ENCODE data around the gene PHF24. TPM values are rescaled to one million over a fixed set of nuclear protein-coding genes. Genes with fewer than 3 reads are reported as not detected.
A peak's percentile ranks its signal among the peaks of the same experiment; 100 is the strongest.

Gene PHF24
- total RNA-seq, 1 experiment from 2014 or later = not detected

DNA sequence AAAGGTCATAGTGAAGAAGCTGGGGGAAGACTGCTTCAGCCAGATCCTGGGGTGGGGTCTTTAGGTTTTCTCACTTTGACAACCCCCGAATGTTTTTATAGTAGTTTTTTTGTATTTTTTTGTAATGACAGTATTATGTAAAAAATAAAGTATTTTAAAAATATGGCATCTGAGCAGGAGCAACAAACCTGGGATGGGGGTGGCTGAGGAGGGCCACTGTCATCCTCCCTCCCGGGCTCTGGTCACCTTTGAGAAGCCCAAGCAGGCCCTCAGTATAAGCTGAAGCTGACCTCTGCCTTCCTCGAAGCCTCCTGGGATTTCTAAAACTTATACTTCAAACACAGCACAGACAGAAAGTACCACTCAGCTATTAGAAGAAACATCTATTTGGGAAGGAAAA lies 40.2 kb downstream of the PHF24 start:
- Mint-ChIP-seq H3K4me1 (ENCODE audit: insufficient read depth, unreplicated experiment) (peaks cover 41% of the 10 kb centered on the region), H3K27ac (ENCODE audit: low read depth, unreplicated experiment) (no peak overlapping the region), H3K4me3 (ENCODE audit: unreplicated experiment) (no peak overlapping the region), H3K27me3 (ENCODE audit: insufficient read depth, unreplicated experiment) (no peaks in the 10 kb centered on the region), H3K36me3 (ENCODE audit: insufficient read depth, unreplicated experiment) (peaks cover 8% of the 10 kb centered on the region), H3K9me3 (ENCODE audit: unreplicated experiment) (no peaks in the 10 kb centered on the region)
- CTCF ChIA-PET = interaction anchor here (1.3 to 7.5 kb wide), 2 partner anchors 13 to 100 kb away, joined by 4 to 76 read pairs; no protein-coding TSS in a partner anchor
- TF ChIP-seq, protein P1, sequence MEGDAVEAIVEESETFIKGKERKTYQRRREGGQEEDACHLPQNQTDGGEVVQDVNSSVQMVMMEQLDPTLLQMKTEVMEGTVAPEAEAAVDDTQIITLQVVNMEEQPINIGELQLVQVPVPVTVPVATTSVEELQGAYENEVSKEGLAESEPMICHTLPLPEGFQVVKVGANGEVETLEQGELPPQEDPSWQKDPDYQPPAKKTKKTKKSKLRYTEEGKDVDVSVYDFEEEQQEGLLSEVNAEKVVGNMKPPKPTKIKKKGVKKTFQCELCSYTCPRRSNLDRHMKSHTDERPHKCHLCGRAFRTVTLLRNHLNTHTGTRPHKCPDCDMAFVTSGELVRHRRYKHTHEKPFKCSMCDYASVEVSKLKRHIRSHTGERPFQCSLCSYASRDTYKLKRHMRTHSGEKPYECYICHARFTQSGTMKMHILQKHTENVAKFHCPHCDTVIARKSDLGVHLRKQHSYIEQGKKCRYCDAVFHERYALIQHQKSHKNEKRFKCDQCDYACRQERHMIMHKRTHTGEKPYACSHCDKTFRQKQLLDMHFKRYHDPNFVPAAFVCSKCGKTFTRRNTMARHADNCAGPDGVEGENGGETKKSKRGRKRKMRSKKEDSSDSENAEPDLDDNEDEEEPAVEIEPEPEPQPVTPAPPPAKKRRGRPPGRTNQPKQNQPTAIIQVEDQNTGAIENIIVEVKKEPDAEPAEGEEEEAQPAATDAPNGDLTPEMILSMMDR (IDR thresholded peaks at IDR 0.05; ENCODE audit: unreplicated experiment) = no peak
- intact Hi-C loops (cut with micrococcal nuclease) = loop anchor here (10.0 kb wide), 1 partner anchor 57 kb away; no protein-coding TSS in a partner anchor
- no peak for DNase-seq (ENCODE audit: unreplicated experiment)
- POLR2A ChIA-PET = no interaction called here
- BruUV-seq (replicated peaks) = no TSS peak

DNA sequence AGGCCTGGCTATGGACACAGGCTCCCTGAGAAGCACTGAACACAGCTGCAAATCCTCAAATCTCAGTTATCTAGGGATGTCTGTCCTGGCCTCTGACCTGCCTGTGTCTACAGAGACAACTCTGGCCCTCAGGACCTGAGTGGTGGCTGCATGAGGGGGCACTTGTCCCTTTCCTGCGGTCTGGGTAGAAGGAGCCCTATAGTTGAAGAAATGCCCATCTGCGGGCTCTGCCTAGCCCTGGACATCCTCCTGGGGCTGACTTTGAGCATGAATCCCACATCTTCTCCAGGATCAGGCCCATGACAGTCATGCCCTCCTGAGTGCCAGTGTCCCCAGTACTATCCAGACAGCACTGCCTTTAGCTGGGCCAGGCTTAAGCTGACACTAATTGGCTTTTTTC lies 41.5 kb downstream of the PHF24 start:
- Mint-ChIP-seq H3K36me3 (ENCODE audit: insufficient read depth, unreplicated experiment) (peaks cover 8% of the 10 kb centered on the region), H3K27me3 (ENCODE audit: insufficient read depth, unreplicated experiment) (no peaks in the 10 kb centered on the region), H3K9me3 (ENCODE audit: unreplicated experiment) (no peaks in the 10 kb centered on the region), H3K4me3 (ENCODE audit: unreplicated experiment) (no peak overlapping the region), H3K4me1 (ENCODE audit: insufficient read depth, unreplicated experiment) (peaks cover 27% of the 10 kb centered on the region), H3K27ac (ENCODE audit: low read depth, unreplicated experiment) (no peak overlapping the region)
- TF ChIP-seq, protein P1 (IDR thresholded peaks at IDR 0.05; ENCODE audit: unreplicated experiment) = no peak
- ChIA-PET POLR2A (no interaction called here), CTCF (no interaction called here)
- no peak for DNase-seq (ENCODE audit: unreplicated experiment)
- BruUV-seq (replicated peaks) = no TSS peak
- intact Hi-C loops (cut with micrococcal nuclease) = loop anchor here (10.0 kb wide), 1 partner anchor 55 kb away; no protein-coding TSS in a partner anchor

DNA sequence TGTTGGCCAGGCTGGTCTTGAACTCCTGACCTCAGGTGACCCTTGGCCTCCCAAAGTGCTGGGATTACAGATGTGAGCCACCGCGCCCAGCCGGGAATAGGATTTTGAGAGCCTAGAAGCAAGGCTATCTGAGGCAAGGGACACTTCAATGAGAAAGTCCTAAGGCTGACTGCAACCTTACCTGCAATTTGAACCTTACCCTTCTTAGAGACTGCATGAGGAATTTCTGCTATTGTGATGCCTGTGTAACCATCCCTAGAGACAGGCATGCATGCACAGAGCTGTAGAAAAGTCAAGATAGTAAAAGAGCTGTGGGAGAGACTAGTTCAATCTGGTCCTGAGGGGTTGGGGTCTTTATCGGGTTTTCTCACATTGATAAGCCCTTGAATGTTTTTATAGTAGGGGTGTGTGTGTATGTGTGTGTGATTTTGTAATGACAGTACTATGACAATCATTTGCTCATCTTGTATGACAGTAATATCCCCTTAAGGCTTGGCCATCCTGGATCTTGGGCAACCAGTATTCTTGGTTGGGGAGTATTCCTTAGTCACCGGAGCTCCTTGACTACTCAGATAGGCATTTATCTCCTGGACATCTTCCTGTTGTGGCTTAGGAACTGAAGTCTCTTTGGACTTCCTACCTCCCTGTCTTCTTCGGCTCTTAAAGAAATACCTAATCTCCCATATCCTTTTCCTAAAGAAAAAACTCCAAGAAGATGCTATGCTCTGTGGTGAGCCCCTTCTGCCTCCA lies 42.6 kb downstream of the PHF24 start:
- Mint-ChIP-seq H3K4me3 (ENCODE audit: unreplicated experiment) (no peak overlapping the region), H3K4me1 (ENCODE audit: insufficient read depth, unreplicated experiment) (peaks cover 19% of the 10 kb centered on the region), H3K27ac (ENCODE audit: low read depth, unreplicated experiment) (no peak overlapping the region), H3K9me3 (ENCODE audit: unreplicated experiment) (no peaks in the 10 kb centered on the region), H3K27me3 (ENCODE audit: insufficient read depth, unreplicated experiment) (no peaks in the 10 kb centered on the region), H3K36me3 (ENCODE audit: insufficient read depth, unreplicated experiment) (peaks cover 8% of the 10 kb centered on the region)
- TF ChIP-seq, protein P1 (IDR thresholded peaks at IDR 0.05; ENCODE audit: unreplicated experiment) = no peak
- no TSS peak for BruUV-seq (replicated peaks)
- peak; percentile 63 for DNase-seq (ENCODE audit: unreplicated experiment)
- intact Hi-C loops (cut with micrococcal nuclease) = no loop called here
- ChIA-PET POLR2A (interaction anchor here (0.5 to 1.6 kb wide), 4 partner anchors 10 to 26 kb away, joined by 3 to 5 read pairs (median 3); no protein-coding TSS in a partner anchor), CTCF (interaction anchor here (0.7 to 2.5 kb wide), 2 partner anchors 12 to 101 kb away, joined by 4 to 14 read pairs; no protein-coding TSS in a partner anchor)

DNA sequence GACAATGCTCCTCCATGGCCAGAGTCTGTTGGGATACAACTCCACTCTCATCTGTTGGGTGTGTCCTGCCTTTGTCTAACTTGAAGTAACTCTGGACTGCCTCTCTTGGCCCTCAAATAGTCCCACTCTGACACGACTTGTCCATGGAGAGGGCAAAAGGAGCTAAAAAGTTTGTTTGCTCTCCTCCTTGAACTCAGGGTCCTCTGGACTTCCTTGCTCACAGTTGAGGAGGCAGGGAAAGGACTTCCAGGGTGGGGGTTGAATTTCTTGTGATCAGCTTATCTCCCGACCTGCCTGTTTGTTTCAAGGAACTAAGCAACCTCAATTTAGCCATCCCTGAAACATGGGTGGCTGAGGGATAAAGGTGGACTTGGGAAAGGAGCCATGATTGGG lies 43.2 kb downstream of the PHF24 start:
- CTCF ChIA-PET = interaction anchor here (0.5 to 2.5 kb wide), 4 partner anchors 11 to 1263 kb away, joined by 3 to 14 read pairs (median 4); no protein-coding TSS in a partner anchor
- Mint-ChIP-seq H3K4me1 (ENCODE audit: insufficient read depth, unreplicated experiment) (peaks cover 18% of the 10 kb centered on the region), H3K4me3 (ENCODE audit: unreplicated experiment) (no peak overlapping the region), H3K36me3 (ENCODE audit: insufficient read depth, unreplicated experiment) (peaks cover 8% of the 10 kb centered on the region), H3K27ac (ENCODE audit: low read depth, unreplicated experiment) (no peak overlapping the region), H3K27me3 (ENCODE audit: insufficient read depth, unreplicated experiment) (no peaks in the 10 kb centered on the region), H3K9me3 (ENCODE audit: unreplicated experiment) (no peaks in the 10 kb centered on the region)
- POLR2A ChIA-PET = interaction anchor here (0.9 to 1.6 kb wide), 3 partner anchors 9 to 25 kb away, joined by 3 to 5 read pairs (median 3); no protein-coding TSS in a partner anchor
- intact Hi-C loops (cut with micrococcal nuclease) = no loop called here
- no TSS peak for BruUV-seq (replicated peaks)
- no peak for DNase-seq (ENCODE audit: unreplicated experiment)
- TF ChIP-seq, protein P1 (IDR thresholded peaks at IDR 0.05; ENCODE audit: unreplicated experiment) = no peak

Data from MCF 10A (cell line).